ENCODE data around the gene RAI1. TPM values are rescaled to one million over a fixed set of nuclear protein-coding genes. Genes with fewer than 3 reads are reported as not detected.

The RAI1 gene
- total RNA-seq, 2 experiments from 2014 or later: 10.5 to 11.0 TPM

- ChIA-PET CTCF (interaction anchor here (0.6 kb wide), 1 partner anchor 456 kb away, joined by 3 read pairs; no protein-coding TSS in a partner anchor), POLR2A (no interaction called here)
- intact Hi-C loops (cut with micrococcal nuclease): loop anchor here (5.0 kb wide), 2 partner anchors 56 to 131 kb away; no protein-coding TSS in a partner anchor
- Mint-ChIP-seq H3K9me3 (no peaks in the 10 kb centered on the region), H3K27ac (no peak overlapping the region), H3K4me1 (ENCODE audit: low read depth) (peaks cover 24% of the 10 kb centered on the region), H3K4me3 (no peak overlapping the region), H3K27me3 (peaks cover 25% of the 10 kb centered on the region), H3K36me3 (no peaks in the 10 kb centered on the region)
- no peak for DNase-seq
Observed at GRCh38 chr17:17725752-17726457, 44.6 kb downstream of the RAI1 start.

- intact Hi-C loops (cut with micrococcal nuclease): loop anchor here (5.0 kb wide), 2 partner anchors 56 to 131 kb away; no protein-coding TSS in a partner anchor
- no peaks in the 10 kb centered on the region for H3K9me3 Mint-ChIP-seq
- no peaks in the 10 kb centered on the region for H3K36me3 Mint-ChIP-seq
- DNase-seq: no peak
- H3K27me3 Mint-ChIP-seq: peaks cover 19% of the 10 kb centered on the region
- ChIA-PET CTCF (interaction anchor here (0.5 to 0.6 kb wide), 2 partner anchors 456 to 1272 kb away, joined by 3 read pairs; no protein-coding TSS in a partner anchor), POLR2A (no interaction called here)
- H3K4me3 Mint-ChIP-seq: no peak overlapping the region
- no peak overlapping the region for H3K27ac Mint-ChIP-seq
- peaks cover 24% of the 10 kb centered on the region for H3K4me1 Mint-ChIP-seq (ENCODE audit: low read depth)
Observed at GRCh38 chr17:17726458-17727060, 45.3 kb downstream of the RAI1 start.

GRCh38 chr17:17727111-17727659, 45.9 kb downstream of the RAI1 start:
- intact Hi-C loops (cut with micrococcal nuclease): loop anchor here (5.0 kb wide), 2 partner anchors 55 to 130 kb away; no protein-coding TSS in a partner anchor
- no peak for DNase-seq
- Mint-ChIP-seq H3K4me1 (ENCODE audit: low read depth) (peaks cover 20% of the 10 kb centered on the region), H3K27ac (no peak overlapping the region), H3K36me3 (no peaks in the 10 kb centered on the region), H3K9me3 (no peaks in the 10 kb centered on the region), H3K27me3 (peaks cover 14% of the 10 kb centered on the region), H3K4me3 (no peak overlapping the region)
- POLR2A ChIA-PET: no interaction called here
- CTCF ChIA-PET: interaction anchor here (0.5 kb wide), 1 partner anchor 1272 kb away, joined by 3 read pairs; no protein-coding TSS in a partner anchor

GRCh38 chr17:17728146-17728545, 46.9 kb downstream of the RAI1 start:
- Mint-ChIP-seq H3K4me3 (no peak overlapping the region), H3K9me3 (no peaks in the 10 kb centered on the region), H3K27ac (no peak overlapping the region), H3K4me1 (ENCODE audit: low read depth) (peaks cover 12% of the 10 kb centered on the region), H3K27me3 (peaks cover 6% of the 10 kb centered on the region), H3K36me3 (no peaks in the 10 kb centered on the region)
- DNase-seq: no peak
- ChIA-PET CTCF (interaction anchor here (1.6 to 1.7 kb wide), 2 partner anchors 14 to 126 kb away, joined by 5 to 6 read pairs; no protein-coding TSS in a partner anchor), POLR2A (no interaction called here)
- intact Hi-C loops (cut with micrococcal nuclease): loop anchor here (5.0 kb wide), 2 partner anchors 54 to 129 kb away; no protein-coding TSS in a partner anchor

- POLR2A ChIA-PET: no interaction called here
Observed at GRCh38 chr17:17728550-17729251, 47.4 kb downstream of the RAI1 start.

GRCh38 chr17:17729620-17730249, 48.5 kb downstream of the RAI1 start:
- peak; percentile 69 for DNase-seq
- ChIA-PET POLR2A (no interaction called here), CTCF (interaction anchor here (0.7 to 1.7 kb wide), 6 partner anchors 16 to 189 kb away, joined by 3 to 6 read pairs (median 4); no protein-coding TSS in a partner anchor)
- intact Hi-C loops (cut with micrococcal nuclease): loop anchor here (1.0 to 5.0 kb wide), 3 partner anchors 21 to 128 kb away; no protein-coding TSS in a partner anchor
- no peak overlapping the region for H3K4me3 Mint-ChIP-seq
- H3K9me3 Mint-ChIP-seq: no peaks in the 10 kb centered on the region
- peaks cover 4% of the 10 kb centered on the region for H3K4me1 Mint-ChIP-seq (ENCODE audit: low read depth)
- no peaks in the 10 kb centered on the region for H3K27me3 Mint-ChIP-seq
- no peaks in the 10 kb centered on the region for H3K36me3 Mint-ChIP-seq
- no peak overlapping the region for H3K27ac Mint-ChIP-seq

More at GRCh38 chr17:17728550-17729251, 47.4 kb downstream of the RAI1 start:
- Mint-ChIP-seq H3K9me3 (no peaks in the 10 kb centered on the region), H3K27me3 (peaks cover 4% of the 10 kb centered on the region), H3K4me3 (no peak overlapping the region), H3K36me3 (no peaks in the 10 kb centered on the region), H3K4me1 (ENCODE audit: low read depth) (peaks cover 10% of the 10 kb centered on the region), H3K27ac (no peak overlapping the region)
- intact Hi-C loops (cut with micrococcal nuclease): loop anchor here (1.0 to 5.0 kb wide), 3 partner anchors 22 to 129 kb away; no protein-coding TSS in a partner anchor
- DNase-seq: no peak
- CTCF ChIA-PET: interaction anchor here (0.7 to 1.7 kb wide), 6 partner anchors 15 to 190 kb away, joined by 3 to 6 read pairs (median 4); no protein-coding TSS in a partner anchor

GRCh38 chr17:17730250-17730935, 49.1 kb downstream of the RAI1 start:
- no peak for DNase-seq
- no peaks in the 10 kb centered on the region for H3K36me3 Mint-ChIP-seq
- H3K27me3 Mint-ChIP-seq: no peaks in the 10 kb centered on the region
- no peak overlapping the region for H3K4me3 Mint-ChIP-seq
- H3K4me1 Mint-ChIP-seq (ENCODE audit: low read depth): peaks cover 3% of the 10 kb centered on the region
- ChIA-PET CTCF (interaction anchor here (1.0 to 1.6 kb wide), 2 partner anchors 189 to 303 kb away, joined by 3 to 5 read pairs; no protein-coding TSS in a partner anchor), POLR2A (no interaction called here)
- no peak overlapping the region for H3K27ac Mint-ChIP-seq
- intact Hi-C loops (cut with micrococcal nuclease): no loop called here
- no peaks in the 10 kb centered on the region for H3K9me3 Mint-ChIP-seq

GRCh38 chr17:17732444-17732843, 51.2 kb downstream of the RAI1 start:
- Mint-ChIP-seq H3K27me3 (no peaks in the 10 kb centered on the region), H3K36me3 (no peaks in the 10 kb centered on the region), H3K4me3 (no peak overlapping the region), H3K4me1 (ENCODE audit: low read depth) (peaks cover 11% of the 10 kb centered on the region), H3K27ac (no peak overlapping the region), H3K9me3 (no peaks in the 10 kb centered on the region)
- intact Hi-C loops (cut with micrococcal nuclease): no loop called here
- CTCF ChIA-PET: interaction anchor here (0.9 to 1.2 kb wide), 3 partner anchors 80 to 301 kb away, joined by 3 read pairs; no protein-coding TSS in a partner anchor
- DNase-seq: no peak
- POLR2A ChIA-PET: no interaction called here

- intact Hi-C loops (cut with micrococcal nuclease): no loop called here
- CTCF ChIA-PET: interaction anchor here (1.1 kb wide), 1 partner anchor 186 kb away, joined by 3 read pairs; no protein-coding TSS in a partner anchor
- Mint-ChIP-seq H3K36me3 (no peaks in the 10 kb centered on the region), H3K27me3 (no peaks in the 10 kb centered on the region), H3K27ac (no peak overlapping the region), H3K9me3 (no peaks in the 10 kb centered on the region), H3K4me3 (no peak overlapping the region), H3K4me1 (ENCODE audit: low read depth) (peaks cover 11% of the 10 kb centered on the region)
- POLR2A ChIA-PET: no interaction called here
- DNase-seq: no peak
Observed at GRCh38 chr17:17732892-17733670, 51.8 kb downstream of the RAI1 start.

Measured in activated CD4-positive, alpha-beta memory T cell treated with anti-CD3 and anti-CD28 coated beads for 36 hours (primary cell).